Endothelial cell of umbilical vein (primary cell): ENCODE measurements around the gene GPR4. TPM values are rescaled to one million over a fixed set of nuclear protein-coding genes. Genes with fewer than 3 reads are reported as not detected.

Experiments
- BruUV-seq: library from RNA; stranded (reverse); fragments of 400-500 nt; replicated peaks from 2 replicates; lab custom pipeline; 2021; lab: Mats Ljungman, UMichigan
- CTCF ChIA-PET: fragments of 300-600, 350-600 bp; sonication (Branson Sonifier 250); formaldehyde crosslinking; loops from one replicate; lab custom pipeline; 2021; ENCODE audit warnings: antibody characterized with exemption, inconsistent platforms; lab: Charles Lee
- POLR2A ChIA-PET: fragments of 300-600, 350-600 bp; sonication (Branson Sonifier 250); formaldehyde crosslinking; loops from one replicate; lab custom pipeline; 2021; ENCODE audit warnings: antibody characterized with exemption, inconsistent platforms; lab: Charles Lee
- DNase-seq: peaks from one replicate; pipeline ENCODE4 v3.0.0-alpha.2; 2011; ENCODE audit warnings: low read depth, low spot score
- FAIRE-seq: peaks from 2 replicates; lab custom pipeline; 2011; peaks lifted over from hg19 to GRCh38; lab: Jason Lieb, UNC
- H2AFZ ChIP-seq: 2 replicates; pipeline ENCODE4 v1.6.0; 2012; ENCODE audit warnings: low read depth, low read length, control low read depth, inconsistent platforms
- H3K27ac ChIP-seq: 2 replicates; pipeline ENCODE4 v1.5.1; 2011; ENCODE audit warnings: low read depth, mild to moderate bottlenecking, control low read depth, low read length, moderate library complexity; ENCODE audit not compliant: insufficient read depth
- H3K27me3 ChIP-seq, 2 experiments: 2 replicates each; pipeline versions ENCODE4 v1.6.0 to v1.6.1; 2011; ENCODE audit warnings: low read length in 2 of 2, mixed read lengths in 1 of 2; ENCODE audit not compliant: control insufficient read depth in 2 of 2, insufficient read depth in 2 of 2
- H3K36me3 ChIP-seq, 2 experiments: 2 replicates in 1 of 2; 3 replicates in 1 of 2; pipeline ENCODE4 v1.5.1; 2011; ENCODE audit warnings: low read length in 2 of 2, mild to moderate bottlenecking in 1 of 2, moderate library complexity in 1 of 2; ENCODE audit not compliant: control insufficient read depth in 2 of 2, insufficient read depth in 2 of 2; ENCODE audit errors: extremely low read depth in 1 of 2
- H3K4me1 ChIP-seq: 3 replicates; pipeline ENCODE4 v1.5.1; 2011; ENCODE audit warnings: mild to moderate bottlenecking, low read length; ENCODE audit not compliant: control insufficient read depth, insufficient read depth; ENCODE audit errors: extremely low read depth
- H3K4me2 ChIP-seq: 2 replicates; pipeline ENCODE4 v1.6.1; 2011; ENCODE audit warnings: low read length, control low read depth, mixed read lengths; ENCODE audit not compliant: insufficient read depth
- H3K4me3 ChIP-seq, 3 experiments: fragments of 200-600 bp in 1 of 3; sonication (generic), shearing (Covaris generic) in 1 of 3; replicated peaks in 1 of 3; 2 replicates each; pipeline ENCODE4 v1.5.1; 2011 to 2016; ENCODE audit warnings: control low read depth in 3 of 3, low read length in 3 of 3, mild to moderate bottlenecking in 2 of 3, inconsistent platforms in 1 of 3, low read depth in 1 of 3, moderate library complexity in 1 of 3; ENCODE audit not compliant: insufficient read depth in 1 of 3
- H3K79me2 ChIP-seq: 2 replicates; pipeline ENCODE4 v1.6.0; 2012; ENCODE audit warnings: low read length, inconsistent platforms; ENCODE audit not compliant: control insufficient read depth, insufficient read depth
- H3K9ac ChIP-seq: replicated peaks from 2 replicates; pipeline ENCODE3; 2011; ENCODE audit warnings: low read length, control low read depth; ENCODE audit not compliant: insufficient read depth; ENCODE audit errors: extremely low read depth
- H3K9me1 ChIP-seq: replicated peaks from 3 replicates; pipeline ENCODE4 v1.6.0; 2011; ENCODE audit warnings: mild to moderate bottlenecking, low read length; ENCODE audit not compliant: control insufficient read depth, insufficient read depth; ENCODE audit errors: extremely low read depth
- H3K9me3 ChIP-seq: replicated peaks from 2 replicates; pipeline ENCODE4 v1.5.1; 2012; ENCODE audit warnings: low read length, inconsistent platforms; ENCODE audit not compliant: control insufficient read depth, insufficient read depth
- H4K20me1 ChIP-seq: replicated peaks from 2 replicates; pipeline ENCODE3; 2011; ENCODE audit warnings: mild to moderate bottlenecking, low read length; ENCODE audit not compliant: control insufficient read depth, insufficient read depth; ENCODE audit errors: extremely low read depth
- CTCF ChIP-seq, 2 donors: IDR thresholded peaks; 1 replicate in 1 of 2; 2 replicates in 1 of 2; pipeline ENCODE4 v1.5.1; 2011; ENCODE audit warnings: low read length in 2 of 2, mild to moderate bottlenecking in 2 of 2, moderate library complexity in 2 of 2, control low read depth in 1 of 2, inconsistent platforms in 1 of 2, low read depth in 1 of 2; ENCODE audit not compliant: insufficient read depth in 1 of 2; ENCODE audit errors: extremely low read depth in 1 of 2
- EZH2 ChIP-seq: IDR thresholded peaks from 2 replicates; pipeline ENCODE4 v1.6.1; 2012; ENCODE audit warnings: borderline replicate concordance, low read depth, mild to moderate bottlenecking, moderate library complexity, low read length, inconsistent platforms; ENCODE audit not compliant: severe bottlenecking
- FOS ChIP-seq: IDR thresholded peaks from 2 replicates; pipeline ENCODE4 v1.6.1; 2011; ENCODE audit warnings: mild to moderate bottlenecking, low read length, moderate library complexity, borderline replicate concordance; ENCODE audit not compliant: insufficient read depth
- GATA2 ChIP-seq: IDR thresholded peaks from 2 replicates; pipeline ENCODE4 v1.7.0; 2011; ENCODE audit warnings: low read depth, mild to moderate bottlenecking, moderate library complexity, mixed read lengths, low read length; ENCODE audit not compliant: insufficient read length, insufficient read depth
- JUN ChIP-seq: IDR thresholded peaks from 2 replicates; pipeline ENCODE4 v1.6.1; 2011; ENCODE audit warnings: borderline replicate concordance, low read depth; ENCODE audit not compliant: insufficient read length, insufficient read depth
- MAX ChIP-seq: IDR thresholded peaks from 2 replicates; pipeline ENCODE4 v1.6.1; 2011; ENCODE audit not compliant: insufficient read depth, insufficient read length
- MYC ChIP-seq: IDR thresholded peaks from one replicate; pipeline ENCODE4 v1.6.1; 2011; ENCODE audit warnings: mild to moderate bottlenecking, low read depth, low read length
- POLR2A ChIP-seq: IDR thresholded peaks from 2 replicates; pipeline ENCODE4 v1.6.1; 2012; ENCODE audit warnings: low read depth, mild to moderate bottlenecking, control low read depth, low read length
- POLR2AphosphoS5 ChIP-seq: IDR thresholded peaks from 2 replicates; pipeline ENCODE4 v1.6.1; 2012; ENCODE audit warnings: low read depth, mild to moderate bottlenecking, control low read depth, low read length, moderate library complexity; ENCODE audit not compliant: insufficient read depth
- dilution Hi-C: fragments of 300-500 bp; cut with MboI; formaldehyde crosslinking; loops from one replicate; pipeline ENCODE4 v1.15.0; 2019; ENCODE audit warnings: low sequenced_read_pairs; ENCODE audit not compliant: extremely low pct_ligation_motif_present
- intact Hi-C: fragments of 100-400 bp; cut with micrococcal nuclease; formaldehyde crosslinking; loops from one replicate; pipeline ENCODE4 v1.10.0; 2022
- polyA plus RNA-seq, 4 experiments: library from polyadenylated mRNA; depleted of rRNA in 3 of 4; stranded (reverse) in 3 of 4; unstranded in 1 of 4; fragments of >200 nt; gene quantifications; 2 replicates each; pipeline versions ENCODE4 v1.2.1 to v1.2.3, GENCODE V29; 2011 to 2012; ENCODE audit warnings: missing spikeins in 1 of 4
- total RNA-seq: library from RNA; stranded (reverse); gene quantifications from 2 replicates; pipeline ENCODE4 v1.2.3, GENCODE V29; 2021

The GPR4 gene
- total and polyA plus RNA-seq, 2 donors (not counting 3 experiments of a cell fraction or from before 2014, with no cell fraction given) = 17.9 to 26.7 TPM

- POLR2A ChIA-PET = no interaction called here
Observed at GRCh38 chr19:45587873-45588272, 14.1 kb downstream of the GPR4 start.

More at GRCh38 chr19:45587873-45588272, 14.1 kb downstream of the GPR4 start:
- CTCF ChIA-PET = interaction anchor here (2.9 kb wide), 1 partner anchor 54 kb away, joined by 16 read pairs; no protein-coding TSS in a partner anchor
- FAIRE-seq = no peak
- Histone ChIP-seq H3K4me3 (no peak overlapping the region), H2AFZ (no peak overlapping the region), H3K27ac (no peak overlapping the region), H3K79me2 (peaks cover 25% of the 10 kb centered on the region), H3K9me1 (no peaks in the 10 kb centered on the region), H3K9ac (no peak overlapping the region), H3K27me3 (no peaks in the 10 kb centered on the region), H4K20me1 (no peaks in the 10 kb centered on the region), H3K9me3 (no peaks in the 10 kb centered on the region), H3K4me2 (no peak overlapping the region), H3K4me1 (peaks cover 22% of the 10 kb centered on the region), H3K36me3 (peaks cover 2 to 3% of the 10 kb centered on the region in 2 experiments)
- TF ChIP-seq CTCF (IDR thresholded peaks at IDR 0.05; ENCODE audit: extremely low read depth in 1 of 2, insufficient read depth in 1 of 2, low read depth in 1 of 2, low read length in 2 of 2) (no peak), GATA2 (no peak), POLR2A (no peak), JUN (no peak), POLR2AphosphoS5 (no peak), FOS (no peak), MAX (no peak), MYC (no peak), EZH2 (no peak)
- dilution Hi-C loops (no loop called here), intact Hi-C loops (no loop called here)
- no peak for DNase-seq
- no TSS peak for BruUV-seq
